Right cardiac atrium (tissue), 5 donors: ENCODE data around the gene GRK6. TPM values are rescaled to one million over a fixed set of nuclear protein-coding genes. Genes with fewer than 3 reads are reported as not detected.

Experiments used
- ATAC-seq, 2 donors: fragments of 200-7000 bp; cut with Tn5 transposase; one replicate each; pipeline versions ENCODE4 v1.8.0 to v1.9.1; 2020; ENCODE audit warnings: moderate library complexity in 2 of 2, mild to moderate bottlenecking in 1 of 2
- DNase-seq, 3 donors: peaks; one replicate each; pipeline ENCODE4 v3.0.0-alpha.2; 2020
- H3K27ac ChIP-seq: one replicate; pipeline ENCODE4 v1.5.1; 2013; ENCODE audit warnings: mild to moderate bottlenecking, low read length, control low read depth, moderate library complexity
- H3K27me3 ChIP-seq: one replicate; pipeline ENCODE4 v1.6.1; 2013; ENCODE audit not compliant: control insufficient read depth, insufficient read depth
- H3K4me1 ChIP-seq: one replicate; pipeline ENCODE4 v1.6.1; 2013; ENCODE audit warnings: low read length; ENCODE audit not compliant: control insufficient read depth, insufficient read depth
- H3K4me3 ChIP-seq: one replicate; pipeline ENCODE4 v1.5.1; 2013; ENCODE audit warnings: low read length, control low read depth
- H3K9me3 ChIP-seq: one replicate; pipeline ENCODE4 v1.6.1; 2013; ENCODE audit warnings: low read length; ENCODE audit not compliant: control insufficient read depth
- WGBS: extraction: QIAGEN DNeasy Blood & Tissue Kit; methylation state at CpG from one replicate; pipeline ENCODE4 v1.1.7; 2013; 5-methylcytosine and 5-hydroxymethylcytosine counted together
- intact Hi-C, 4 donors: fragments of 100-400 bp; cut with DNase I; formaldehyde crosslinking; loops; one replicate each; pipeline versions ENCODE4 v1.11.0 to v1.14.0; 2022 to 2023
- polyA plus RNA-seq: library from polyadenylated mRNA; stranded (reverse); fragments of 200-250 nt; gene quantifications from one replicate; pipeline ENCODE4 v1.2.3, GENCODE V29; 2013
- total RNA-seq, 4 donors: library from RNA; stranded (reverse); fragmentation: NEBNext Ultra II Directional; extraction: Animal tissue kit (Norgen Biotek cat#: 25700); gene quantifications; one replicate each; pipeline ENCODE4 v1.2.1, GENCODE V29; 2021
- donor health status: healthy with polysubstance abuse.
- donor health status: DM: no; HTN: yes; CAD: no.
- donor health status: DM: no; HTN: no; CAD: no.
- donor health status: DM: no; HTN: yes; CAD: no; lungs with severe emphysema.
- donor health status: DM: yes; HTN: yes; CAD: no.

Gene GRK6
- total and polyA plus RNA-seq, 5 donors: 7.4 to 16.9 (median 15.1) TPM

DNA sequence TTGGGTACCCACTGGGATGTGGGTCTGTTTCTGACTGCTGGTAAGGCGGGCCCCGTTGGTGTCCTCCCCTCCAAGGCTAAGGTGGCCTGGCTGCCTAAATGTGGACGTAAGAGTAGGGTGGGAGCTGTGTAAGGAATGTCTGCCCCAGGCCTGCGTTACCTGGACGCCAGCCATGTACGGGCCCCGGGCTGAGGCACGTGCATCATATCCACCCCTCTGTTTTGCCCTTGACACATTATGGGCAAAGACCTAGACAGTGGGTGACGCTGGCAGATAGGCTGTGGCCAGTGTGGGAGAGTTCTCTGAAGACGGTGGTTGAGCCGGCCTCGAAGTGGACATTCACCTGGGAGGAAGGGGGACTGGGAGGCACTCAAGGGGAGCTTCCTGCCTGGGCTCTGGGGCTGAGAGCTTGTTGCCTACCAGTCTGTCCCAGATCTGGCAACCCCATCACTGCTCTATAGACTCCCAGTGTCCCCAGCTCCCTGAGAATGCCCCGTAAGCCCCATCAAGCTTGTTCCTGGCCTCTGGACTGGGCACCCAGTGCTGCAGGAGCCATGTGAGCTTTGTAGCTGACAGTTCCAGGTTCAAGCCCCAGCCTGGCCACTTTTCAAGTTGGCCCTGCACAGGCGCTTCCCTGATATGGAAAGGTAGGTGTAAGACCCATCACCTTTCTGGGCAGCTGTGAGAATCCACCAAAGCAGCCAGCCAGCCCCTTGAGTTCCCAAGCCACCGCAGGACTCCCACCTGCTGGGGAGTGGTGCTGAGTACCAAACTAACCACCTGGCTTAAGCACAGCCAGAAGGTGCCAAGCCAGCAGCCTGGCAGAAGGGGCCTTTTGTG, 16.9 kb downstream of the GRK6 start:
- Histone ChIP-seq H3K27ac (no peak overlapping the region), H3K9me3 (no peaks in the 10 kb centered on the region), H3K4me3 (no peak overlapping the region), H3K27me3 (no peaks in the 10 kb centered on the region), H3K4me1 (no peaks in the 10 kb centered on the region)
- intact Hi-C loops: no loop called here
- DNase-seq (peak in 1 of 3 donors; percentile 40), ATAC-seq (no peak)
- WGBS: 83% methylated on average over 15 of the region's 15 CpGs

DNA sequence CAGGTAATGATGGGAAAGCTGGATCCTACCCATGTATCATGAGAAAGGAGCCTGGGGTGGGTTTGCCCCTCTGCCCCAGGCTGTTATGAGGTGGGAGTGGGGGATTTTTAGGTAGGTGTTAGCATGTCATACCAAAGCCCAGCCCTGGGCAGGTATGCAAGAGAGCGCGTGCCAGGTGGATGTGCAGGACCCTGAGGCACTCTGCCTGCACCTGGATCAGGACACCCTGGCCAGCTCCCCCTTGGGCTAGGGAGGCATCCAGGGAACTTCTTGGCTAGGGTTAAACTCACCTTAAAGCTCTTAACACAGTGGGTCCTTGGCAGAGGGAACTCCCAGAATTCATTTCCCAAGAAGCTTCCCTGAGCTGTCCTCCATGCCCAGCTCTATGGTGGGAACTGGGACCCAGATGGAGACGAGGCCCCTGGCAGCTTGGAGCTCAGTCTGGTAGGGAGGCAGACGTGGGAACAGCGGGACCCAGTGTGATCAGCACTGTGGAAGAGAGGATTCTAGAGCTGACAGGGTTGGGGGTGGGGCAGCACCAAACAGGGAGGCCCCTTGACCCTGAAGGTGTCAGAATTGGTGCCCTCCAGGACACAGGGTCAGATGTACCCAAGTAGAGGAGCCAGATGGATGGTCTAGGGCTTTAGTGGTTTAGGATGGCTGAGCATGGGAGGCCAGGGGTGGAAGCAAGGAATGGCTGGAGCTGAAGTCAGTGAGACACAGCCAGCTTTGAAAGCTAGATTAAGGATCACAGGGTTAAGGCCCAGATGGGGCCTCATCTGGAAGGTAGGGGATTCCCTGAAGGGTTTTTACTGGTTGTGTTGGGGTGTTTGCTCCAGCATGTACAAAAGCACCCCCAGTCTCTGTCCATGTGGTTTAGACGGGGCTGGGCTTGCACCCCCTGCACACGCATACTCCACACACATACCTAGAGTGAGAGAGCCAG, 17.9 kb downstream of the GRK6 start:
- ATAC-seq: no peak
- no peaks in the 10 kb centered on the region for H3K4me1 ChIP-seq
- H3K27ac ChIP-seq: no peak overlapping the region
- H3K27me3 ChIP-seq: no peaks in the 10 kb centered on the region
- peak in 1 of 3 donors; percentile 35 for DNase-seq
- no peak overlapping the region for H3K4me3 ChIP-seq
- intact Hi-C loops: no loop called here
- H3K9me3 ChIP-seq: no peaks in the 10 kb centered on the region
- 64% methylated on average over 7 of the region's 7 CpGs for WGBS

GRCh38 chr5:177445052-177445916, 18.8 kb downstream of the GRK6 start:
- 55% methylated on average over 10 of the region's 10 CpGs for WGBS
- H3K4me1 ChIP-seq: no peaks in the 10 kb centered on the region
- no peaks in the 10 kb centered on the region for H3K9me3 ChIP-seq
- H3K27ac ChIP-seq: no peak overlapping the region
- no peaks in the 10 kb centered on the region for H3K27me3 ChIP-seq
- H3K4me3 ChIP-seq: no peak overlapping the region
- no peak for ATAC-seq
- DNase-seq: peak in 1 of 3 donors; percentile 25
- intact Hi-C loops: no loop called here

DNA sequence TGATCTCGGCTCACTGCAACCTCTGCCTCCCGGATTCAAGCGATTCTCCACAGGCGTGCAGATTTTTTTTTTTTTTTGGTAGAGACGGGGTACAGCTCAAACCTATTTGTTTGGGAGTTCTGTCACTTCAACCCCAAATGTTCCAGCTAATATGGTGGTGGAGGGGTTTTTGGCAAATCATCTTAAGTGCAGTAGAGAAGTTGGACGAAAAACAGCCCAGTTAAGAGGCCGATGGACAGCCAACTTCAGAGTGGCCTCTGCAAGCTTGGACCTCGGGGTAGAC, 19.4 kb downstream of the GRK6 start:
- Histone ChIP-seq H3K4me1 (no peaks in the 10 kb centered on the region), H3K4me3 (no peak overlapping the region), H3K9me3 (no peaks in the 10 kb centered on the region), H3K27me3 (no peaks in the 10 kb centered on the region), H3K27ac (no peak overlapping the region)
- DNase-seq (peak in 1 of 3 donors; percentile 3), ATAC-seq (no peak)
- WGBS: 5% methylated on average over 8 of the region's 8 CpGs
- intact Hi-C loops: no loop called here

DNA sequence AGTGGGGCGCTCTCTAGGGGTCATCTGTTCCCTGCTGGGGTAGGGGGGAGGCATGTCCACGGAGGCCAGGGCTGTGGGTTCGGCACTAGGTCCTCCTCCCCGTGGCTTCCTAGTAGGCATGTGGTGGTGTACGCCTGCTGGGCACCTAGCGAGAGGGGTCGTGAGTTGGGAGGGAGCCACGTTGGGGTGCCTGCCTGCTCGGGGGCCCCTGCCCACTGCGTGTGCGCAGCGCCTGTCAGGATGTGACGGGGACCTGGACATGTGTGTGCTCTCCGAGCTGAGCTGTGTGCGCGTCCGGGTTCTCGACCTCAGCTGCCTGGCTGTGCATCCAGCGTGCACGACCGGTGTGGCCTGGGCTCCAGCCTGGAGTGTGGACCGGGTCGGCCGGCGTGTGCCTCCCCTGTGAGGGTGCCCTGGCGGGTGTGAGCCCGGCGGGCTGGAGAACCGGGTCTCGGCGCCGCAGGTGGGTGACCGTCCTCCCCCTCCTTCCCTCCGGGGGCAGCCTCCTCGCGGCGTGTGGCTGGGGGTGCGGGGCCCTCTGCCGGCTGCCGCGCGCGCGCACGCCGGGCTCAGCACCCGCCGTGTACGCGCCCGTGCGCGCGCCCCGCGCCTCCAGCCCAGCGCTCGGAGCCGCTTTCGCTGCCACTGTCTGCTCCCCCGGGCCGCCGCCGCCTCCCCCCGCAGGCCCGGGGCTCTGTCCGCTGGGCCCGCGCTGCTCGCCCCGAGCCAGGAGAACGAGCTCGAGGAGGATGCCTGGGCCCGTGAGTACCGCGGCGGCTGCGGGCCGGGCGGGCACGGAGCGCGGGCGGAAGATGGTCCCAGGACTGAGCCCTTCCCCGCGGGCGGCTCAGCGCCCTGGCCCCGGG, 20.0 kb downstream of the GRK6 start, which contains the start of gene PRR7:
TSS of gene PRR7 (plus strand) at position 615 of the 866 bp plus-strand sequence. CDS start 8,254 bp downstream, outside the sequence.
- no peak within 1 kb of the TSS for H3K27ac ChIP-seq
- under 1% methylated on average over 89 of the region's 89 CpGs for WGBS
- H3K9me3 ChIP-seq: no peaks in the 10 kb centered on the region
- H3K27me3 ChIP-seq: no peaks in the 10 kb centered on the region
- H3K4me3 ChIP-seq: peak within 1 kb of the TSS; percentile 72
- H3K4me1 ChIP-seq: no peaks in the 10 kb centered on the region
- peak; percentile 65 to 66 for ATAC-seq
- peak; percentile 63 to 91 (median 87) for DNase-seq
- intact Hi-C loops: no loop called here

- Histone ChIP-seq H3K4me1 (no peaks in the 10 kb centered on the region), H3K27ac (no peak overlapping the region), H3K4me3 (peak overlapping the region; percentile 72), H3K9me3 (no peaks in the 10 kb centered on the region), H3K27me3 (no peaks in the 10 kb centered on the region)
- intact Hi-C loops: no loop called here
- ATAC-seq: peak; percentile 6 to 15
- 1% methylated on average over 48 of the region's 52 CpGs for WGBS
- DNase-seq: peak; percentile 52 to 76 (median 75)
Measured at GRCh38 chr5:177447066-177447610, 20.7 kb downstream of the GRK6 start.

- H3K27ac ChIP-seq: no peak overlapping the region
- ATAC-seq: peak; percentile 19 to 54
- peak in 2 of 3 donors; percentile 53 to 64 for DNase-seq
- H3K4me1 ChIP-seq: no peaks in the 10 kb centered on the region
- no peak overlapping the region for H3K4me3 ChIP-seq
- intact Hi-C loops: no loop called here
- no peaks in the 10 kb centered on the region for H3K9me3 ChIP-seq
- H3K27me3 ChIP-seq: no peaks in the 10 kb centered on the region
- 7% methylated on average over 23 of the region's 23 CpGs for WGBS
Measured at GRCh38 chr5:177447611-177448243, 21.3 kb downstream of the GRK6 start.

GRCh38 chr5:177448244-177448950, 21.9 kb downstream of the GRK6 start:
- WGBS: 72% methylated on average over 6 of the region's 6 CpGs
- no peaks in the 10 kb centered on the region for H3K4me1 ChIP-seq
- intact Hi-C loops: no loop called here
- DNase-seq (no peak), ATAC-seq (no peak)
- no peak overlapping the region for H3K4me3 ChIP-seq
- H3K27ac ChIP-seq: no peak overlapping the region
- H3K27me3 ChIP-seq: no peaks in the 10 kb centered on the region
- H3K9me3 ChIP-seq: no peaks in the 10 kb centered on the region
